HTERT RPE-1 (cell line): ENCODE results near the gene YPEL2.
"Not testable (repeated sequence)": the region's sequence is repeated elsewhere in the genome, so short reads cannot be mapped to it uniquely, and the experiment has no call there.

ENCODE experiments used
- in situ Hi-C: fragments of 300-500 bp; cut with MboI; formaldehyde crosslinking; loops from 4 replicates; pipeline ENCODE4 v1.14.3; 2020; ENCODE audit warnings: low sequenced_read_pairs

Gene YPEL2

DNA sequence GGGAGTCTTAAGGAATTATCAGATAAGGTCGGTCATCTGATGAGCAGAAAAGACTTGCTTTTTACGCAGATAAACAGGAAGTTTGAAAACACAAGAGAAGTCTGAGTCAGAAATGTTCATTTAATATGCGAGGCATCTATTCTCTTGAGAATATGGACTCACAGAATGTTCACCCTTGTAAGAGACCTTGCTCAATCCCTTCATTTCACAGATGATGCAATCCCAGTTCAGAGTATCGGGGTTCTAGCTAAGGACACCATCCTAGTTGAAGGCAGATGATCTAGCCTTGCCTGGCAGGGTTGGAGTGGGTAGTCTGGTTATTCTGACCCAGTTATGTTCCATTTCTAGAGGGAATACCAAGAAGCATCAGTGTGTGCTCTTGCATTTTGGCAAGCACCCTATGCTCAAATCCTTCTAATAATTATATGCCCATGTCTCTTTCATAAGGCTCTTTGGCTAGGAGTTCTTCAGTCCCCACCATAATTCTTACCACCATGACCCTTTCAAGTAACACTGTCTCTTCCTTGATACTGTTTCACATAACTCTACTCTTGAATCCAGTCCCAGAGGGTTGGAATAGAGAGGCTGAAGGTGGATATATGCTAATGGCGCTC lies 42.5 kb downstream of the YPEL2 start:
- in situ Hi-C loops: no loop called here

DNA sequence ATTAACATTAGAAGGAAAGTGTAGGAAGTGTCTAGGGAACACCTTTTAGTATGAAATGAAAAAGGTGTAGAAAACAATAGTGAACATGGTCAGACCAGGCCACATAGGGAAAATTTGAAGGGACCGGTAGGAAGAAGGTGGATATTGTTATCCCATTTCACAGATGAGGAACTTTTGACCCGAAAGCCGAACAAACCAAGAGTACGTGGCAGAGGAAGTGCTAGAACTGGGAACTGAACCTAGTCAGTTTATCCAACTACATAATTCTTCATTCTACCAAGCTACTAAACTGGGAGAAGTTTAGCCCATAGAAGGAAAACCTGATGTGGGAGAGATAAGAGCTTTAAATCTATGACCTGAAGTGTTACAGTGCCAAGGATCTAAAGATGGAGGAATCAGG lies 43.2 kb downstream of the YPEL2 start:
- in situ Hi-C loops: no loop called here

DNA sequence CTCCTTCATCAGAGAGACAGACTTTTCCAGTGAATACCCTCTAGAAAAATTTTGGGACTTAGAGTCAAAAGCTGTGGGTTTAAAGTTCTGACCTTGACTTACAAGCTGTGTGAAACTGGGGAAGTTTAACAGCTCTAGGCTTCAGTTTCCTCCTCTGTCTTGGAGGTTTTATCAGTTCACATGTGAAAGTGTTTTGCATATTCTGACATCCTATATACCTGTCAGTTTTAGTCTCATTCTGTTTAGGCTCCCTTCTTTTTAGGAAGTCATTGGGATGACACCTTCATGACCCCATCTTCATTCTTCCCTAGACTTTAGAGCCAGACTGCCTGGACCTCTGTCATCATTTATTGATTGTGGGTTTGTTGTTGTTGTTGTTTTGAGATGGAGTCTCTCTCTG lies 44.4 kb downstream of the YPEL2 start:
- in situ Hi-C loops: no loop called here

DNA sequence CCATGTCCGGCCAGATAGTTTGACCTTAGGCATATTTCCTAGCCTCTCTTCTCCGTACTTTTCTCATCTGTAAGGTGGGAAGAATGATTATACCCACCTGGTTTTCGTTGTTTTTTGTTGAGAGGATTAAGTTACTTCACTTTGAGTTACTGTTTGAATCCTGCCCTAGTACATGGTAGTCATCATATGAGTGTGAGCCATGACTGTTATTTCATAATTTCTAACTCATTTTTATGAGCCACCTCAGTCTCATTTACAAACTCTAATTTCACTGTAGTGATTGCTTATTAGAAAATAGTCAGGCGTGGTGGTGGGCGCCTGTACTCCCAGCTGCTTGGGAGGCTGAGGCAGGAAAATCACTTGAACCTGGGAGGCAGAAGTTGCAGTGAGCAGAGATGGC lies 45.1 kb downstream of the YPEL2 start:
- in situ Hi-C loops: no loop called here

DNA sequence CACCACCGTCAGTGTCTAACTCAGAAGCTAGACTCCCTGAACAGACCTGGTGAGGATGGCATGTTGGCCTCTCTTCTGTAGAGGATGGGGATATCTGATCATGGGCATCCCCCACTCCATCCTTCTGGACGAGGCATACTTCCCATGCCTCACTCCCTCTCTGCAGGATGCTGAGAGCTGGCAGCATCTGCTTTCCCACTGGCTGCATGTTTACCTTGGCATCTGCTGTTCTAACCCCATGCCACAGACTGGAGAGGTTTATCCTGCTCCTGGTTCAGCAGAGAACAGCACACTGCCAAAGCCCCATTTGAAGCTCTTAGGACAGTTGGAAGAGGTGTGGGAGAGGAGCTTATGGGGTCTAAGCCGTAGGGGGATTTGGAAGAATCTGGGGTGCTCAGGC lies 46.0 kb downstream of the YPEL2 start:
- in situ Hi-C loops: no loop called here

DNA sequence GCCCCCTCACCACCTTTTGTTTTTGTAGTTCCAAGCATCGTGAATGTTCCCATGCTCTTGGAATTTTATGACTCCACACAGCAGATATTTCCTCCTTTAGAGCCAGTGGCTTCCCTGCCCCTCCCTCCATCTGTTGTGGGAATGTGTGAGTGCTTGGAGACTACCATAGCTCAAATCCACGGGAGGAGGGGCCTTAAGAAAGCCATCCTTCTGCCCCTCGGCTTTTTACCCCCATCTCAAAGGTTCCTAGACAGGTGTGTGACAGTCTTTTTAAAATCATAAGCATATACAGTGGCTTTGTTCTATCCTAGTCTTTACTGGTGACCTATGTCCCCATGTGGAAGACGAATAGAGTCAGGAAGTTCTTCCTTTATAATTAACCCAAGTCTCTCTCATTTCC lies 47.2 kb downstream of the YPEL2 start:
- in situ Hi-C loops: no loop called here

DNA sequence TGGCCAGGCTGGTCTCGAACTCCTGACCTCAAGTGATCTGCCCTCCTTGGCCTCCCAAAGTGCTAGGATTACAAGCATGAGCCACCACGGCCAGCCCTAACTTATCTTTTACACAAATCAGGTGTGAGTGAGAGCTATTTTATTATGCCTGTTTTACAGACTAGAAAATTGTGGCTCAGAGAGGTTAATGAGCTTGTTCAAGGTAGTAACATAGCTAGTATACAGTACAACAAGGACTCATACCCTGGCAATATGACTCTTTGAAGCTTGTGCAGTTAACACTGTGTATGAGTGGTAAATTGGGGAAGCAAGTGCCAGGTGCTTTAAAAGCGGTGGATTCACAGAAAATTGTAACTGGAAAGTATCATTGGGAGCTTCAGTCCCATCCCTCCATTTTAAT lies 49.0 kb downstream of the YPEL2 start:
- in situ Hi-C loops: no loop called here

DNA sequence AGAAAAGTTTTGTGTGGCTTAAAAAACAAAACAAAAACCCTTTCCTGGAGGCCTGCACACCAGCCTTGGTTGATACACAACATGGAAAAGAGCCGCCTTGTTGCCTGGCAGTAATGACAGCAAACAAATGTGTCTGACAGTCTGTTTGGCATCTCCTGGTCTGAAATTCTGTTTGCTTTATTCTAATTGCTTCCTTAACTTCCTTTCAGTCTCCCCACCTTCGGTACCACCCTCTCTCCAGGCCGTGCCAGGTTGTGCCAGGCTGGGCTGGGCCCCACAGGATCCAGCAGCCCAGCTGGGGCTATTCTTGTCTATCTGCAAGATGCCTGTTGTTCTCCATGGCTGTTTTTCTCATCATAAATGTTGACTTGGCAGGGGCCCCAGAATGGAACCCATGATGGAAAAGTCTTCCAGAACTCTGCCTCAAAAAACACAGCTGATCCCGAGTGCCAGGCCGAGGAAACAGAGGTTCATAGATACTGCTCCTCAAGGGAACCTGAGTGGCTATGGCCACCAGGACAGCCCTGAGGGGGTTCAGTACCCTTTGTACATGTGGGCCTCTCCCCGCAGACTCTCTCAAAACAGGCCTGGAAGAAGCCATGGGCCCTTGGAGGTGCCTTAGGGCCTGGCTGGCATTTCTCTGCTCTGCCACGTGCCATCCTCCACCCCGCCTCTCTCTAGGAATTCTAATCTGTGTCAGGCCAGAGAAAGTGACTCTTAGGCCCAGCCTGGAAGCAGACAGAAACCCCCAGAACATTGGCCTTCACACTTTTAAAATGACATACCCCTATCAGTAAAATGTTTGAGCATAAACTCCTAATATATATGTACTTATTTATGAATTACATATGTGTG lies 50.5 kb downstream of the YPEL2 start:
- in situ Hi-C loops: no loop called here

DNA sequence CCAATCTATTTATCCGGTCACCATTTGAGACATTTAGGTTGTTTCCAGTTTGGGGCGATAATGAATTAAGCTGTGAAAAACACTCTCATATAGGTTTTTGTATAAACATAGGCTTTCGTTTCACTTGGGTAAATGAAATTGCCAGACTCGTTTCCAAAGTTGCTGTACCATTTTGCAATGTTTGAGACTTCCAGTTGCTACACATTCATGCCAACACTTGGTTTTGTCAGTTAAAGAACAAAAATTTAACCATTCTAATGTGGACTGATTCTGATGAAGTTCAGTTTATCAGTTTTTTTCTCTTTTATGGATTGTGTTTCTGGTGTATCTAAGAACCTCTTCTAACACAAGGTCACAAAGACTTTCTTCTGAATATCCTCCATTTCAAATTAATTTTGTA lies 52.4 kb downstream of the YPEL2 start:
- in situ Hi-C loops: no loop called here

DNA sequence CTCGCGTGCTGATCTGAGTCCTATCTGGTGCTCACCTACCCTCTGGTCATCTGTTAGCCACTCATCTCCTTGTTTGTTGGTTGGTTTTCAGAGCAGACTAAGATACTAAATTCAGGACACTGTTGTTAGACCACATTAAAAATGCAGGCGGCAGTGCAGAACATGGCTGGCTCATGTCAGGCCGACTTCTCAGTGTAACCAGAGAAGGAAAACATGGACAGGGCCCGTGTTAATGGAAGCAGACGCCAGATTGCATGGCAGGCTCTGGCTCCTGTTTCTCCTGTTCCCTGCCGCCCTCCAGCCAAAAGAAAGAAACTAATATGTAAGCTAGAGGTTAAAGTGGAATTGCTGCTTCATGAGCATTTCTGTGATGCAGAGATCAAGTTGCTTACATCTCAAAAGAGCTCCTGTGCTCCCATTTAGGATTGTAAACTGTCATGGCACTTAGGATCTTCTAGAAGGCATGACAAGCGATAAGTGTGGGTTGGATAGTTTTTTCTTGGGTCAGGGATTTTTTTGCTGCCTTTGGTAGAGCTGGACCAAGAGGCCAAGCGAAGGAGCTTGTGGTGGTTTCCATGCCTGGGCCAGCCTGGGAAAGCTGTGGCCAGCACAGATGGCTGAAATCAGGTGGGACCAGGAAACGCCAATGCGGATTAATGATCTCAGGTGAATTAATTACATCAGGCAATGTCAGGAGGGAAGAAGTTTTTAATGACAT lies 56.1 kb downstream of the YPEL2 start:
- in situ Hi-C loops: no loop called here

DNA sequence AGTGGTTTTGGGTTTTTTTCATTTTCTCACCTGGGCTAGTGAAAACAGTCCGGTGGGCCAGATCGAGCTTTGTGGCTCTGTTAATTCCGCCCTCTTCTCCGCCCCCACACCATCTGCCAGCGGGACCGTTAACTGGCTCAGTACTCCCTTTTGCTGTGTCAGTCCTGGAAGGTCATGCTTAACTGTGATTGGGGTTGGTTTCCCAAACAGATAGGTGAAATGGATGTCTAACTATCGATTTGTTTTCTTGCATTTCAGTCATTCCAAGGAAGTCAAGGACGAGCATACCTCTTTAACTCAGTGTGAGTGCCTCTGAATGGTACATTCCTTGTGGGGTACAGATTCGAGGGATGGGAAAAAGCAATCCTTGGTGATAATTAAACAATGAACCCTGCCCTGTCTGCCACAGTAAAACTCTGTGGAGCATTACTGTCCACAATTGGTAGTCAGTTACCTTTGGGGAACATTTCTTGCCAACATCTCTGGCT lies 56.7 kb downstream of the YPEL2 start:
- in situ Hi-C loops: no loop called here

DNA sequence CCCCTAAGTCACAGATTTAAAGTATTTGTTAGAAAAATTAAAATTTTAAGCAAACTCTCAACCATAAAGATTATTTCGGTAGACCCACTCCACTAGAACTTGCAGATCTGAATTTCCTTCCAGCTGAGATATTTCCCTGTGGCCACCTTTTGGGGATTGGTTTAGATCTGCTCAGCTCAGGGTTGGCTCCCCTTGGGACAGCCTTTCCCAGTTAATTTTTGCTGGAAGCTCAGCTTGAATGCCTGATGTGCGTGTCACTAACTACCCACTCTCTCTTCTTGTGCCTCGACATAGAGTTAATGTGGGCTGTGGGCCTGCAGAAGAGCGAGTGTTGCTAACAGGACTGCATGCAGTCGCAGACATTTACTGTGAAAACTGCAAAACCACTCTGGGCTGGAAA lies 57.6 kb downstream of the YPEL2 start:
- in situ Hi-C loops: no loop called here

DNA sequence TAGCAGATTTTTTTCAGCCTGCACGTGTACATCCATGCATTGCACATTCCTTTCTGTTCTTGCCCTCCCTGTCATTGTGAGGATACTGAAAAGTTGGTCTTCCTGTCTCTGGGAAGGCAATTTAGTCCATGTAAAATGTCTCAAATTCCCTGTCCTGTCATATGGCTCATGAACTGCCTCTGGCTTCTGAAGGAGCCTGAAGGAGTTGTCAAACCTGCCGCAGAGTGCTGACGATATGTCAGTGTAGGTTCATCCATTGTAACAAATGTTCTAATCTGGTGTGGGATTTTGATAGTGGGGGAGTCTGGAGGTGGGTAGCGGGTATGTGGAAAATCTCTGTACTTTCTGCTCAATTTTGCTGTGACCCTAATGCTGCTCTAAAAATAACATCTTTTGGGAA lies 59.6 kb downstream of the YPEL2 start:
- in situ Hi-C loops: no loop called here

DNA sequence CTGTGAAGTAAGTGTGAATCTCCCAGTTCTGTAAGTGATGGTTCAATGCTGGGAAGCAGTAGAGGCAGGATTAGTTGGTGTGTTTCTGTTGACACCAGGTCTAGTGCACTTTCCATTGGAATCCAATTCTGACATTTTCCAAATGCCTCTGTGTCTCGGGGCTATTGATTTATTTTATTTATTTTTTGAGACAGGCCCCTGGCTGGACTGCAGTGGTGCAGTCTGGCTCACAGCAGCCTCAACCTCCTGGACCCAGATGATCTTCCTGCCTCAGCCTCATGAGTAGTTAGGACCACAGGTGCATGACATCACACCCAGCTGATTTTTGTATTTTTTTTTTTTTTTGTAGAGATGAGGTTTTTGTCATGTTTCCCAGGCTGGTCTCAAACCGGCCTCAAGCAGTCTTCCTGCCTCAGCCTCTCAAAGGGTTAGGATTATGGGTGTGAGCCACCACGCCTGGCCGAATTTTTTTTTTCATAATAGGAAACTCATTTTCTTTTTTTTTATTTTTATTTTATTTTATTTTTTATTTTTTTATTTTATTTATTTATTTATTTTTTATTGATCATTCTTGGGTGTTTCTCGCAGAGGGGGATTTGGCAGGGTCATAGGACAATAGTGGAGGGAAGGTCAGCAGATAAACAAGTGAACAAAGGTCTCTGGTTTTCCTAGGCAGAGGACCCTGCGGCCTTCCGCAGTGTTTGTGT lies 61.7 kb downstream of the YPEL2 start:
- in situ Hi-C loops: no loop called here

DNA sequence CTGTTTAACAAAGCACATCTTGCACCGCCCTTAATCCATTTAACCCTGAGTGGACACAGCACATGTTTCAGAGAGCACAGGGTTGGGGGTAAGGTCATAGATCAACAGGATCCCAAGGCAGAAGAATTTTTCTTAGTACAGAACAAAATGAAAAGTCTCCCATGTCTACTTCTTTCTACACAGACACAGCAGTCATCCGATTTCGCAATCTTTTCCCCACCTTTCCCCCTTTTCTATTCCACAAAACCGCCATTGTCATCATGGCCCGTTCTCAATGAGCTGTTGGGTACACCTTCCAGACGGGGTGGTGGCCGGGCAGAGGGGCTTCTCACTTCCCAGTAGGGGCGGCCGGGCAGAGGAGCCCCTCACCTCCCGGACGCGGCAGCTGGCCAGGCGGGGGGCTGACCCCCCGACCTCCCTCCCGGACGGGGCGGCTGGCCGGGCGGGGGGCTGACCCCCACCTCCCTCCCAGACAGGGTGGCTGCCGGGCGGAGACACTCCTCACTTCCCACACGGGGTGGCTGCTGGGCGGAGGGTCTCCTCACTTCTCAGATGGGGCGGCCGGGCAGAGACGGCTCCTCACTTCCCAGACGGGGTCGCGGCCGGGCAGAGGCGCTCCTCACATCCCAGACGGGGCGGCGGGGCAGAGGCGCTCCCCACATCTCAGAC lies 62.4 kb downstream of the YPEL2 start:
- in situ Hi-C loops: not testable (repeated sequence)

DNA sequence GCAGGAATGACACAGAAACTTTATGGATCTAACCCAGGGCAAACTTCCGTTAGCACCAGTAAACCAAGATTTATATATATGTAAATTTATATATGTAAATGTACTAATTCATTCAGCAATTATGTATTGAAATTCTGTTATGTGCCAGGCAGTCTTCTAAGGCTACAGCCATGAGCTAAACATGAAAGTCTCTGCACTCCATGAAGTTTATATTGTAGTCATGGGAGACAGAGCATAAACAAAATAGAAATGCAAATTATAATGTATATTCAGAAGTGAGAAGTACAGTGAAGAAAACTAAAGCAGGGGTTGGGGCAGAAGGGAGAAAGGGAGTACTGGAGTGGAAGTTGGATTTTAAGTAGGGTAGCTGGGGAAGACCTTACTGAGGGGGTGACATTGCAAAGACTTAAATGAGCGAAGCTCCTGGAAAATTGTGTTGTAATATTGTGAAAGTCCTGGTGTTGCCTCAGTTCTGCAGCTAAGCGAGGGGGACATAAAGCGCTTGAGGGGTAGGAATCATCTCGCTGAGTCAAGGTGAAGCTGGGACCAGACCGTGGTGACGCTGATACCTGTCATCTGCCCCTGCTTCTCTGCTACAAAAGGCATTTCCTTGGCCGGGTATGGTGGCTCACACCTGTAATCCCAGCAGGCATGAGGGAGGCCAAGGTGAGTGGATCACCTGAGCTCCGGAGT lies 64.8 kb downstream of the YPEL2 start:
- in situ Hi-C loops: no loop called here

DNA sequence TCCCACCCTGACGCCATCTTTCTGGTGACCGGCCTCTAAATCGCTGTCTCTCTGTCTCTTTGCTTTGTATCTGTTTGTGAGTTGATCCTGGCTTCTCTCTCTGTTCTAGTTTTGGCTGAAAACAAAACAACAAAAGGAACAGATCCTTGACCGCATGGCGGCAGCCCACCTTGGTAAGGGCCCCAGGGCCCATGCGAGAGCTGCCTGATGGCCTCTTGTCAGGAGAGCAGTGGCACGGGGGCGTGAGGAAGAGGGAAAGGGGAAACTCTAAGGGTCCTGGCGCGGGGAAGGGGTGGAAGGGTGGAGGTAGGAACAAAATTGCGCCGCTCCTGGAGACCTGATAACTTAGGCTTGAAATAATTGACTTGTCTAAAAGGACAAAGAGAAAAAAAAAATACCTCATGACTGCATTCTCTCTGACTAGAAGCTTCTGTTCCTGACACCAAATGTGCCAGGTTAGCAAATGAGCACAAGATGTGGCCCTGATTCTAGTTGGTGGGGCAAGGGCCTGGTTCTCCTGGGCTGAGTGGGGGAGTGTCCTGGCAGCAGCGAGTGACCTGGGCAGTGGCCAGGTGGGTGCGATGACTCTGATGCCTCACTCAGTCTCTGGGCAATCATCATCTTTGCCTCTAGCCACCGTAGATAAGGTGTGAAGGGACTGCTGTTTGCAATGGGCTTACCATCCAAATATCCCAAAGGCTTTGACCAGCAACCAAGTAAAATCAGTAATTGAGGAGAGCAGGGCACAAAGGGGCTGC lies 66.0 kb downstream of the YPEL2 start:
- in situ Hi-C loops: no loop called here

DNA sequence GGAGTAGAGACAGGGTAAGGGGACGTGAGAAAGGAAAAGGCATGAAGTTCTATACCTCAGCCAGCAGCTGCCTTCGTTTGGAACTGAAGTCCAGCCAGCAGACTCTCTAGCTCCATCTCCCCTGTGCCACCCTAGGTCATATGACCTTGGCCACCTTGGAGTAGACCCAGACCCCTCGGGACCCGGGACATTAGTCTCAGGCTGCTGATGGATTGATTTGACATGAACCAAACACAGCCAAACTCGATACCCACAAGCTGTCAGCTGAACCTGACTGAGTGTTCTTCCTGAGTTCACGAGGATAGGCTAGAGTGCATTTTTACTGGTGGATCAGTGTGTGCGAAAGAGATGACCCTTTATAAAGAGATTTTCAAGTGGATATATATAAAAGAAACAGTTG lies 68.5 kb downstream of the YPEL2 start:
- in situ Hi-C loops: no loop called here

DNA sequence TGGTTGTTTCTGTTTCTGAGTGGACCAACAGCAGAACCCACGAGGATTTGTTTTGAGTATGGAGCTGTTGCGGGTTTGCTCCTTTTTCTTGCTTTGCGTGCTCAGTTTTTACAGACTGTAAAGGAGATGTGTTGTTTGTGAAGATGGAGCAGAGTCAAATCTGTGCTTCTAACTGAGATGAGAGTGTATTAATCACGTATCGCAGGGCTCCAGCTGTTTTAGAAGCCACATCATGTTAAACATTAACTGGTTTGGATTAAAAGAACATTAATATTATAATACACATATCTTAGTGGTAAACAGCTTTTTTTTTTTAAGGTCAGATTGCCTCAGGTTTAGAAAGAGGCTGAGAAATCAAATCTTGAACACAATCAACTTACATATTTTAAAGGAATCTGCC lies 69.4 kb downstream of the YPEL2 start:
- in situ Hi-C loops: no loop called here
